OCI-LY7 (cell line): ENCODE measurements around the gene PLD6. TPM values are rescaled to one million over a fixed set of nuclear protein-coding genes. Genes with fewer than 3 reads are reported as not detected.

Experiments
- BruUV-seq: library from RNA; stranded (reverse); fragments of 400-500 nt; replicated peaks from 2 replicates; lab custom pipeline; 2021; lab: Mats Ljungman, UMichigan
- CTCF ChIA-PET: fragments of 300-600 bp; sonication (Branson Sonifier 250); formaldehyde crosslinking; loops from one replicate; lab custom pipeline; 2022; ENCODE audit warnings: antibody characterized with exemption; ENCODE audit not compliant: unreplicated experiment; lab: Charles Lee
- POLR2A ChIA-PET: fragments of 300-600 bp; sonication (Branson Sonifier 250); formaldehyde crosslinking; loops from one replicate; lab custom pipeline; 2022; ENCODE audit warnings: antibody characterized with exemption; lab: Charles Lee
- DNase-seq: peaks from one replicate; pipeline ENCODE4 v3.0.0-alpha.2; 2015; ENCODE audit warnings: low spot score
- H2AFZ ChIP-seq: fragments of 200-600 bp; sonication (generic), shearing (Covaris generic); 2 replicates; pipeline ENCODE4 v1.6.1; 2014; ENCODE audit warnings: mild to moderate bottlenecking, antibody characterized with exemption, low read length, moderate library complexity
- H3K27ac ChIP-seq: fragments of 200-600 bp; sonication (generic); 2 replicates; pipeline ENCODE4 v1.5.1; 2014; ENCODE audit warnings: mixed run types, low read depth, mild to moderate bottlenecking, moderate library complexity, low read length, inconsistent platforms; ENCODE audit not compliant: poor library complexity, severe bottlenecking
- H3K36me3 ChIP-seq: fragments of 200-600 bp; sonication (generic); 2 replicates; pipeline ENCODE4 v1.6.1; 2014; ENCODE audit warnings: mild to moderate bottlenecking, antibody characterized with exemption, low read length, moderate library complexity, mixed read lengths; ENCODE audit not compliant: insufficient read depth
- H3K4me1 ChIP-seq: fragments of 200-600 bp; sonication (generic); 2 replicates; pipeline ENCODE4 v1.5.1; 2014; ENCODE audit warnings: mild to moderate bottlenecking, low read length; ENCODE audit not compliant: insufficient read depth, poor library complexity, severe bottlenecking
- H3K4me2 ChIP-seq: fragments of 200-600 bp; sonication (generic); 2 replicates; pipeline ENCODE4 v1.6.1; 2014; ENCODE audit warnings: mild to moderate bottlenecking, low read length
- H3K4me3 ChIP-seq: fragments of 200-600 bp; sonication (generic); 2 replicates; pipeline ENCODE4 v1.5.1; 2014; ENCODE audit warnings: mild to moderate bottlenecking, low read depth, low read length; ENCODE audit not compliant: poor library complexity, severe bottlenecking
- H3K79me2 ChIP-seq: fragments of 200-600 bp; sonication (generic); 2 replicates; pipeline ENCODE4 v1.6.1; 2016; ENCODE audit warnings: low read depth, mild to moderate bottlenecking, low read length, moderate library complexity, mixed read lengths; ENCODE audit not compliant: insufficient read depth
- H3K9me2 ChIP-seq: fragments of 200-600 bp; sonication (generic); 2 replicates; pipeline ENCODE4 v1.6.1; 2016; ENCODE audit warnings: mild to moderate bottlenecking, low read length, mixed read lengths; ENCODE audit not compliant: insufficient read depth
- H3K9me3 ChIP-seq: fragments of 200-600 bp; sonication (generic); 2 replicates; pipeline ENCODE4 v1.6.1; 2014; ENCODE audit warnings: mild to moderate bottlenecking, mixed run types, low read length, mixed read lengths
- H4K20me1 ChIP-seq: fragments of 200-600 bp; sonication (generic); 2 replicates; pipeline ENCODE4 v1.6.1; 2014; ENCODE audit warnings: mild to moderate bottlenecking, antibody characterized with exemption, low read length, moderate library complexity, mixed read lengths; ENCODE audit not compliant: insufficient read depth
- EZH2phosphoT487 ChIP-seq: fragments of 200-600 bp; sonication (generic); IDR thresholded peaks from 2 replicates; pipeline ENCODE4 v1.6.1; 2018; ENCODE audit warnings: low read depth, borderline replicate concordance, mild to moderate bottlenecking, mixed run types, antibody characterized with exemption, low read length, moderate library complexity, mixed read lengths
- intact Hi-C: fragments of 100-400 bp; cut with micrococcal nuclease; formaldehyde crosslinking; loops from one replicate; pipeline ENCODE4 v1.10.0; 2022; ENCODE audit not compliant: unreplicated experiment
- total RNA-seq, 2 experiments: library from RNA; depleted of rRNA in 1 of 2; stranded (reverse); fragments of >200 nt in 1 of 2; shearing (Covaris generic) in 1 of 2; gene quantifications; 2 replicates each; pipeline ENCODE4 v1.2.3, GENCODE V29; 2014 to 2022
- TF ChIP-seq, protein P1 (sequence below): fragments of 200-600 bp; sonication (generic); conservative IDR thresholded peaks from 2 replicates; pipeline ENCODE4 v1.5.1; 2014; ENCODE audit warnings: mild to moderate bottlenecking, antibody characterized with exemption, low read length, moderate library complexity, mixed read lengths

Gene PLD6
- total RNA-seq, 2 experiments from 2014 or later: not detected

- TF ChIP-seq, protein P1, sequence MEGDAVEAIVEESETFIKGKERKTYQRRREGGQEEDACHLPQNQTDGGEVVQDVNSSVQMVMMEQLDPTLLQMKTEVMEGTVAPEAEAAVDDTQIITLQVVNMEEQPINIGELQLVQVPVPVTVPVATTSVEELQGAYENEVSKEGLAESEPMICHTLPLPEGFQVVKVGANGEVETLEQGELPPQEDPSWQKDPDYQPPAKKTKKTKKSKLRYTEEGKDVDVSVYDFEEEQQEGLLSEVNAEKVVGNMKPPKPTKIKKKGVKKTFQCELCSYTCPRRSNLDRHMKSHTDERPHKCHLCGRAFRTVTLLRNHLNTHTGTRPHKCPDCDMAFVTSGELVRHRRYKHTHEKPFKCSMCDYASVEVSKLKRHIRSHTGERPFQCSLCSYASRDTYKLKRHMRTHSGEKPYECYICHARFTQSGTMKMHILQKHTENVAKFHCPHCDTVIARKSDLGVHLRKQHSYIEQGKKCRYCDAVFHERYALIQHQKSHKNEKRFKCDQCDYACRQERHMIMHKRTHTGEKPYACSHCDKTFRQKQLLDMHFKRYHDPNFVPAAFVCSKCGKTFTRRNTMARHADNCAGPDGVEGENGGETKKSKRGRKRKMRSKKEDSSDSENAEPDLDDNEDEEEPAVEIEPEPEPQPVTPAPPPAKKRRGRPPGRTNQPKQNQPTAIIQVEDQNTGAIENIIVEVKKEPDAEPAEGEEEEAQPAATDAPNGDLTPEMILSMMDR: no peak
- no peak for TF ChIP-seq EZH2phosphoT487
- ChIA-PET POLR2A (interaction anchor here (0.6 kb wide), 1 partner anchor 55 kb away, joined by 3 read pairs; no protein-coding TSS in a partner anchor), CTCF (no interaction called here)
- no peak overlapping the region for H2AFZ ChIP-seq
- no peaks in the 10 kb centered on the region; the same call in 1 of the 2 replicates for H4K20me1 ChIP-seq
- BruUV-seq: no TSS peak
- no peaks in the 10 kb centered on the region for H3K9me2 ChIP-seq
- H3K9me3 ChIP-seq: no peaks in the 10 kb centered on the region
- DNase-seq: no peak
- H3K79me2 ChIP-seq: no peaks in the 10 kb centered on the region
- no peak overlapping the region for H3K27ac ChIP-seq
- no peak overlapping the region for H3K4me2 ChIP-seq
- intact Hi-C loops: no loop called here
- no peaks in the 10 kb centered on the region for H3K4me1 ChIP-seq
- H3K4me3 ChIP-seq: no peak overlapping the region
- H3K36me3 ChIP-seq: peaks cover 54% of the 10 kb centered on the region; the same call in 1 of the 2 replicates
Measured at GRCh38 chr17:17225901-17226300, 19.8 kb upstream of the PLD6 start.

DNA sequence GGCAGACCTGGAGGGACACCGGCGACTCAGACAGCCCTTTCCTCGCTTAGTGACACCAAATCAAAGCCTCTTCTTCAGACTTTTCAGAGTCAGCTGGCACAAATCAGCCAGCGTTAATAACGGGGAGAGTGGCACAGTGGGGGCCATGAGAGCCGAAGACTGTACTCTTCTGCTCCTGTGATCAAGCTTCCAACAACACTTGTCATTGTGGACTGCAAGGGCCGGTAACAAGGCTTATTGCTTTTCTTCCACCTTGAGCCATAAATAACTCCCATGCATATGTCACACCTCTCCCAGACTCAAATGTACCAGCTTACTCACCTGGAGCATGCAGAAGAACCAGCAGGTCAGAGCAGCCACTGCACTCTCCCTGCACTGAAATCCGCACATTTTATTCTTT lies 18.0 kb upstream of the PLD6 start:
- H2AFZ ChIP-seq: no peak overlapping the region
- TF ChIP-seq, protein P1: no peak
- TF ChIP-seq EZH2phosphoT487: no peak
- no peaks in the 10 kb centered on the region for H3K4me1 ChIP-seq
- no peak overlapping the region for H3K27ac ChIP-seq
- no peak overlapping the region for H3K4me2 ChIP-seq
- no peaks in the 10 kb centered on the region; the same call in 1 of the 2 replicates for H4K20me1 ChIP-seq
- intact Hi-C loops: no loop called here
- H3K4me3 ChIP-seq: no peak overlapping the region
- H3K9me2 ChIP-seq: no peaks in the 10 kb centered on the region
- H3K9me3 ChIP-seq: no peaks in the 10 kb centered on the region
- peaks cover 48% of the 10 kb centered on the region; the same call in 1 of the 2 replicates for H3K36me3 ChIP-seq
- CTCF ChIA-PET: interaction anchor here (0.5 kb wide), 1 partner anchor 9 kb away, joined by 4 read pairs; no protein-coding TSS in a partner anchor
- POLR2A ChIA-PET: no interaction called here
- no peaks in the 10 kb centered on the region for H3K79me2 ChIP-seq
- no TSS peak for BruUV-seq
- no peak for DNase-seq

GRCh38 chr17:17223736-17224135 lies 17.6 kb upstream of the PLD6 start:
- POLR2A ChIA-PET: no interaction called here
- Histone ChIP-seq H3K4me2 (no peak overlapping the region), H3K79me2 (no peaks in the 10 kb centered on the region), H3K27ac (no peak overlapping the region), H4K20me1 (no peaks in the 10 kb centered on the region; the same call in 1 of the 2 replicates), H3K4me3 (no peak overlapping the region), H3K9me3 (no peaks in the 10 kb centered on the region), H3K36me3 (peaks cover 49% of the 10 kb centered on the region; the same call in 1 of the 2 replicates), H3K9me2 (no peaks in the 10 kb centered on the region), H3K4me1 (no peaks in the 10 kb centered on the region), H2AFZ (no peak overlapping the region)
- DNase-seq: no peak
- no TSS peak for BruUV-seq
- intact Hi-C loops: no loop called here
- CTCF ChIA-PET: interaction anchor here (0.5 kb wide), 1 partner anchor 9 kb away, joined by 4 read pairs; no protein-coding TSS in a partner anchor
- TF ChIP-seq EZH2phosphoT487: no peak
- TF ChIP-seq, protein P1: no peak
